ENCODE results near the gene ZNFX1. TPM values are rescaled to one million over a fixed set of nuclear protein-coding genes. Genes with fewer than 3 reads are reported as not detected.

The ZNFX1 gene
- polyA plus RNA-seq, 1 of the 3 experiments (the other 2 are of a cell fraction) = 3.9 TPM

- H3K9ac ChIP-seq = no peak overlapping the region
- H3K27me3 ChIP-seq (ENCODE audit: insufficient read depth) = no peaks in the 10 kb centered on the region
- WGBS (ENCODE audit: low lambda C conversion rate) = 93% methylated on average over 6 of the region's 6 CpGs
- H3K9me2 ChIP-seq = no peaks in the 10 kb centered on the region
- no peaks in the 10 kb centered on the region for H3K9me3 ChIP-seq
- no peak overlapping the region for H2AFZ ChIP-seq (ENCODE audit: low read depth)
- H3K4me1 ChIP-seq (ENCODE audit: control insufficient read depth in 1 of 2, insufficient read depth in 2 of 2, low read depth in 1 of 2, low read length in 1 of 2) = no peaks in the 10 kb centered on the region
- no peak for DNase-seq
- H3K36me3 ChIP-seq (replicated peaks in 1 of 2; ENCODE audit: control insufficient read depth in 1 of 2, insufficient read depth in 2 of 2, low read length in 1 of 2) = peaks cover 64 to 79% of the 10 kb centered on the region in 2 experiments
- H3K79me2 ChIP-seq (ENCODE audit: insufficient read depth) = no peaks in the 10 kb centered on the region
- ChIA-PET POLR2A (interaction anchor here (1.5 kb wide), 1 partner anchor 68 kb away, joined by 3 read pairs; no protein-coding TSS in a partner anchor), CTCF (interaction anchor here (0.7 to 2.1 kb wide), 4 partner anchors 13 to 120 kb away, joined by 3 to 6 read pairs (median 4); no protein-coding TSS in a partner anchor)
- peaks cover 3% of the 10 kb centered on the region; the same call in 1 of the 2 replicates for H4K20me1 ChIP-seq (ENCODE audit: insufficient read depth)
- no peak overlapping the region for H3K4me2 ChIP-seq
- no peak for TF ChIP-seq NRF1 (IDR thresholded peaks at IDR 0.05; ENCODE audit: low read depth, low read length)
- TF ChIP-seq POLR2AphosphoS5 (IDR thresholded peaks at IDR 0.05; ENCODE audit: low read depth, low read length) = no peak
- no peak for TF ChIP-seq SIN3A (IDR thresholded peaks at IDR 0.05; ENCODE audit: borderline replicate concordance, low read depth, low read length)
- TF ChIP-seq CHD2 (IDR thresholded peaks at IDR 0.05; ENCODE audit: low read length, partially characterized antibody) = no peak
- TF ChIP-seq TAF1 (IDR thresholded peaks at IDR 0.05; ENCODE audit: borderline replicate concordance, low read depth, low read length) = no peak
- peaks cover 8% of the 10 kb centered on the region for H3F3A ChIP-seq (replicated peaks; ENCODE audit: insufficient read depth)
- H3K4me3 ChIP-seq (ENCODE audit: low read depth in 2 of 2, low read length in 1 of 2) = no peak overlapping the region
- no peak overlapping the region for H3K27ac ChIP-seq (ENCODE audit: low read depth in 2 of 2, low read length in 1 of 2)
These were observed 25.1 kb downstream of the ZNFX1 start for GRCh38 chr20:49252556-49253350.

GRCh38 chr20:49248879-49249665, 28.8 kb downstream of the ZNFX1 start:
- 94% methylated on average over 18 of the region's 18 CpGs for WGBS (ENCODE audit: low lambda C conversion rate)
- Histone ChIP-seq H3K27me3 (ENCODE audit: insufficient read depth) (no peaks in the 10 kb centered on the region), H3K9me2 (no peaks in the 10 kb centered on the region), H3K4me3 (ENCODE audit: low read depth in 2 of 2, low read length in 1 of 2) (no peak overlapping the region), H2AFZ (ENCODE audit: low read depth) (no peak overlapping the region), H3K27ac (ENCODE audit: low read depth in 2 of 2, low read length in 1 of 2) (no peak overlapping the region), H3K4me2 (no peak overlapping the region), H3F3A (replicated peaks; ENCODE audit: insufficient read depth) (peaks cover 27% of the 10 kb centered on the region), H3K9ac (no peak overlapping the region), H4K20me1 (ENCODE audit: insufficient read depth) (peaks cover 19% of the 10 kb centered on the region), H3K79me2 (ENCODE audit: insufficient read depth) (no peaks in the 10 kb centered on the region), H3K4me1 (ENCODE audit: control insufficient read depth in 1 of 2, insufficient read depth in 2 of 2, low read depth in 1 of 2, low read length in 1 of 2) (no peaks in the 10 kb centered on the region; a peak in 1 of 4 replicates), H3K9me3 (no peaks in the 10 kb centered on the region), H3K36me3 (replicated peaks in 1 of 2; ENCODE audit: control insufficient read depth in 1 of 2, insufficient read depth in 2 of 2, low read length in 1 of 2) (peaks cover 52 to 75% of the 10 kb centered on the region in 2 experiments)
- POLR2A ChIA-PET = interaction anchor here (0.9 kb wide), 1 partner anchor 33 kb away, joined by 3 read pairs; no protein-coding TSS in a partner anchor
- no peak for TF ChIP-seq EP300 (IDR thresholded peaks at IDR 0.05; ENCODE audit: borderline replicate concordance in 1 of 2, low read depth in 1 of 2, low read length in 1 of 2)
- TF ChIP-seq MAX (IDR thresholded peaks at IDR 0.05; ENCODE audit: low read depth) = no peak
- DNase-seq = no peak
- CTCF ChIA-PET = interaction anchor here (1.6 to 2.0 kb wide), 3 partner anchors 70 to 116 kb away, joined by 3 to 8 read pairs (median 4); no protein-coding TSS in a partner anchor

- Histone ChIP-seq H2AFZ (ENCODE audit: low read depth) (no peak overlapping the region), H3K9me3 (no peaks in the 10 kb centered on the region), H3K4me2 (no peak overlapping the region), H3K4me3 (ENCODE audit: low read depth in 2 of 2, low read length in 1 of 2) (no peak overlapping the region), H3K4me1 (ENCODE audit: control insufficient read depth in 1 of 2, insufficient read depth in 2 of 2, low read depth in 1 of 2, low read length in 1 of 2) (no peaks in the 10 kb centered on the region; a peak in 1 of 4 replicates), H3K79me2 (ENCODE audit: insufficient read depth) (no peaks in the 10 kb centered on the region), H3K27me3 (ENCODE audit: insufficient read depth) (no peaks in the 10 kb centered on the region), H3K27ac (ENCODE audit: low read depth in 2 of 2, low read length in 1 of 2) (no peak overlapping the region), H3F3A (replicated peaks; ENCODE audit: insufficient read depth) (peaks cover 34% of the 10 kb centered on the region), H3K36me3 (replicated peaks in 1 of 2; ENCODE audit: control insufficient read depth in 1 of 2, insufficient read depth in 2 of 2, low read length in 1 of 2) (peaks cover 59 to 76% of the 10 kb centered on the region in 2 experiments), H3K9me2 (no peaks in the 10 kb centered on the region), H4K20me1 (ENCODE audit: insufficient read depth) (peaks cover 19% of the 10 kb centered on the region), H3K9ac (no peak overlapping the region)
- no peak for DNase-seq
- ChIA-PET POLR2A (interaction anchor here (0.9 kb wide), 1 partner anchor 34 kb away, joined by 3 read pairs; no protein-coding TSS in a partner anchor), CTCF (interaction anchor here (1.1 to 3.6 kb wide), 4 partner anchors 15 to 115 kb away, joined by 3 to 15 read pairs (median 4); no protein-coding TSS in a partner anchor)
- WGBS (ENCODE audit: low lambda C conversion rate) = 93% methylated on average over 5 of the region's 10 CpGs
- TF ChIP-seq CTCF (IDR thresholded peaks at IDR 0.05) = no peak
- no peak for TF ChIP-seq RXRA (IDR thresholded peaks at IDR 0.05; ENCODE audit: borderline replicate concordance, low read depth)
- no peak for TF ChIP-seq CHD2 (IDR thresholded peaks at IDR 0.05; ENCODE audit: low read length, partially characterized antibody)
- TF ChIP-seq RAD21 (IDR thresholded peaks at IDR 0.05; ENCODE audit: low read length) = no peak
- TF ChIP-seq JUND (IDR thresholded peaks at IDR 0.05) = no peak
- TF ChIP-seq TEAD4 (IDR thresholded peaks at IDR 0.05; ENCODE audit: borderline replicate concordance, insufficient read depth) = no peak
- no peak for TF ChIP-seq TCF12 (IDR thresholded peaks at IDR 0.05)
These were observed 29.6 kb downstream of the ZNFX1 start for GRCh38 chr20:49248301-49248700.
